HG02840 (cell line): ENCODE results near the gene CFAP299.
A peak's percentile ranks its signal among the peaks of the same experiment; 100 is the strongest.
"Not testable (repeated sequence)": the region's sequence is repeated elsewhere in the genome, so short reads cannot be mapped to it uniquely, and the experiment has no call there.

ENCODE experiments used
- ATAC-seq: cut with Tn5 transposase; IDR thresholded peaks from one replicate; pipeline ENCODE4 v1.9.1; 2021; ENCODE audit warnings: mild to moderate bottlenecking, moderate library complexity, moderate number of reproducible peaks; ENCODE audit not compliant: unreplicated experiment, low FRiP score

The CFAP299 gene

DNA sequence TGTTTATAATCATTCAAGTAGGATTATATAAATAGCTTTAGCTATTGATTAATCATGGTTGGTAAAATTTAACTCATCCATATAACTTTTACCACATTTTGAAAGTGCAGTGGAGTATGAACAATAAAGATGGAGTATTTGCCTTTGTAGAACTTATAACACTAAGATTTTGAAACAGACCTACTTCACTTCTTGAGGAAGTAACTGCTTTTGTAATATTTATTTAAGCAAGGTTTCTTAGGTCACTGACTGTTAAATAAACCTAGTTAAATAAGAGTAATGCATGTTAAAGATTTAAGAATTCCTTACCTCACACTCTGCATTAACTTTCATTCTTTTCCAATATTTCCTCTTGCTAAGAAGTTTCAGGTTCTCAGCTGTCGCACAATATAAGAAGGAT, 242.5 kb downstream of the CFAP299 start:
- no peak for ATAC-seq

DNA sequence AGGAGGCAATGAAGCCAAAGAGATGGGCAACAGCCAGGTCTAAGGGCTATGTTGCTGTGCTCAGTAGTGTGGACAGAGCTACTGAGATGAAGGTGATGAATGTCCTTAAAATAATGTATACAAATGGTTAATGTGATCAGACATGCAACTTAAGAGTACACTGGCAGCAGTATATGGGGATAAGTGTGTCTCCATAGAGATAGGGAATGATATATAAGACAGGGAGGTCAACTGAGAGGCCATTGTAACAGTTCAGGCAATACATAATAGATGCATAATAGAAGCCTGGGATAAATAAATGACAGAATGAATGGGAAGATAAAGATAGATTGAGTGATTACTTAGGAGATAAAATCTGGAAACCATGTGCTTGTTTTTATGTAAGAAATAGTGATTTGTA, 250.0 kb downstream of the CFAP299 start:
- no peak for ATAC-seq

DNA sequence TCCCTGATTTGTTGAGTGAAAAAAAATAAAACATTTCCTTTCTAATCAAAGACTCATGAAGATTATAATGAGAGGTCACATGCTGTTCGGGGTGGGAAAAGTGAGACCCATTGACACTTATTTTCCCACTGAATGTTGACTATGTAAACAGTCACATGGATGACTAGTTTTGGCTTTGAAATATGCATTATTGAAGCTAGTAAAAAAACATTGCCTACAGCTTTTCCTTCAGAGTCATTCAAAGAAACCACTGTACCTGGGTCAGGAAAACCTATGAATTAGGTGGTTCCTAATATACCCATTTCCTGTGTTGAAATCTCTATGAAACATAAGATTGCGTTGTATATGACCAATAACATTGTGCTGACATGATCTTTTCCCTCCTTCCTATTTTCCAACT, 251.2 kb downstream of the CFAP299 start:
- ATAC-seq: no peak

GRCh38 chr4:80587871-80588385, 252.4 kb downstream of the CFAP299 start:
- no peak for ATAC-seq

DNA sequence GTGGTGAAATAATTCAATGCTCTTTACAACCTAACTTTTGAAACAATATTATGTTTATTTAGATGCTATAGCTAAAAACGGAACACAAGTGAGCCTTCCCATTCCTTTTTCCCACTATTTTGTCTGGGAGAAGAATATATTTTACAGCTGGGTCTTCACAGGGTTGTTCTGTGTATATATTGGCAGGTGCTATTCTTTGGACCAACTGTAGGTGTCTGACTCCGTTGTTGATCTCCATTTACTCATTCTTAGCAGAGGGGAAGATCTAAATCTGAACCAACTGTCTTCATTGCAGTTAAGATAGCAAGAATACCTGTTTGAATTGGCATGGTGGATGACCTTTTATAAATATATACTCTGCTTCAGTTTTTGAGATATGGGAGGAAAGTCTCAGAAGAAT, 257.4 kb downstream of the CFAP299 start:
- ATAC-seq: peak; percentile 73

- no peak for ATAC-seq
These were observed 259.2 kb downstream of the CFAP299 start for GRCh38 chr4:80594701-80595100.

DNA sequence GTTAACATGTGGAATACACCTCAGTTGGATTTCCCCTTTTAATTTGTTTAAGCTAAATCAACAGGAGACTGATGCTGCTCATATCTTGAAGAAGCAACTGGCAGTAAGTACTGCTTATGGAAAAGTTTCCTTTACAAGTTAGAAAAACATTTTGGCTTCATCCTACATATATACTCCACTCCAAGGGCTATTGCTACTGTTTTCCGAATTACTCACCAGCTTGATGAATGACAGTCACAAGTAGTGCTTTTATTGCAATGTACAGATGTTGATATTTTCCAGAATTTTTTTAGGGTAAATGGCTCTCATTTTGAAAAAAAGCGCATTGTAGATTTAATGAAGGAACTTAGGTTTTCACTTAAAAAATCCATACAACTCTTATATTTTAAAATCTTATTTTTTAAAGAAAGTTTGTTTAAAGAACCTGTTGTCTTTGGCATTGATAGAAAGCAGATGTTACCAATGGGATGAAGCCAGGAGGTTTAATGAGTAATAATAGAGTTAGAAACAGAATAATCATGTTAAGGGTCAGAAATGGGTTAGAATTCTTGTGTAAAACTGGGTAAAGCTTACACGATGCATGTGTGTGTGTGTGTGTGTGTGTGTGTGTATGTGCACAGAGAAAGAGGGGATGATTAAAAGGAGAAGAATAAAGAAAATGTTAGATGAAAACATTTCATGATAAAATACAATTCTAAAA, 272.9 kb downstream of the CFAP299 start:
- no peak for ATAC-seq

GRCh38 chr4:80610199-80610598, 274.7 kb downstream of the CFAP299 start:
- ATAC-seq: no peak

- peak; percentile 86 for ATAC-seq
These were observed 275.5 kb downstream of the CFAP299 start for GRCh38 chr4:80610845-80611677.

DNA sequence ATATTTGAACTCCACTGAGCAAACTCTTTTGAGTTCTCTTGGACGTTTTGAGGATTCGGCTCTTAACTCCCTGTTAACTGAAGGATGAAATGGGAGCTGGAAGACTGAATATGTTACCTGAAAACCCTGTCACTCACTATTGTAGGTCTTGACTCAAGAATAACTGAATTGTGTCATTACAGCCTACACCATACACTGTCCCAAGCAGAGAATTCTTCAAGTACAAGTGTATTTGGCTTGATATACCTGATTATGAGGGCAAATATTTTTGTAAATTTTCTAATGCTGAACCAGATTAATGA, 276.1 kb downstream of the CFAP299 start:
- ATAC-seq: peak; percentile 12

GRCh38 chr4:80613470-80613869, 277.9 kb downstream of the CFAP299 start:
- ATAC-seq: no peak

DNA sequence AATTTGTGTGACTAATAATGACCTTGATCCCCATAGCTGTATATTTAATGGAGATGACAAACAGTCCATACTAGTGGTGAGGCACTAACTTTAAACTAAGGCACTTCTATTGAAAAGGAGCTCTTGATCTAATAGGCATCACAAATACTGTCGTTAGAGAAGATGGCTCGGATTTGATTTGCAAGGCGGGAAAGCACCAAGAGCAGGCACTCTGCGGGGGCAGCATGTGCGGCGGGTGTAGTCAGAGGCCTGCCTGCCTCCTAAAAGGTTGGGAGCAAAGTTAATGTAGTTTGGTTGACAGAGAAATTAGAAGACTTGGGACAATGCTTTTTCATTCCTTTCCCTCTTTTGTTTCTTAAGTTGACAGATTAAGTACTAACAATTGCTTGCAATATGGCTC, 278.8 kb downstream of the CFAP299 start:
- no peak for ATAC-seq

- ATAC-seq: no peak
These were observed 279.6 kb downstream of the CFAP299 start for GRCh38 chr4:80615099-80615498.

DNA sequence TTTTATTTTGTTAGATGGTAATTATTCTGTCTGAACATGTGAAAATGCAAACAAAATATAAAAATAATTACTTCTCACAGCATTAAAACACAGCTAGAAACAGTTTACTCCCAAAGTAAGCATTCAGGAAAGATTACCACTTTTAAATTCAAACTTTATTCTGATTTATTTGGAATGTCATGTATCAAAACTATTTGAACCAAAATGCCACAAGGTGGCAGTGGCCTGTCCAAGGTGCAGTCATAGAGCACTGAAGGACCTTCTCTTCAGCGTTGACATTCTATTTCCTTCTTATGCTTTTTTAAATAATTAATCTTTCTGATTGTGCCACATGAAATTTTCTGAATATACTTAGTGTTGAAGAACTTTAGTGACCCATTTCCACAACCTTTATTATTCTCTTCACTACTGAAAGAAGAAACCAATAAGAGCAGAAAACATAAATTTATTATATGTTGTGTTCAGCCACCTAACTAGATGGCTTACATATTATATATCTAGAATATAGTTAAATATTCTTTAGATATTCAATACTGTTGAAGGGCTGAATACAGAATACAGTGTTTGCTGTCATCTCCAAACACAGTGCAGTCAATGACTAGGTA, 283.6 kb downstream of the CFAP299 start:
- no peak for ATAC-seq

DNA sequence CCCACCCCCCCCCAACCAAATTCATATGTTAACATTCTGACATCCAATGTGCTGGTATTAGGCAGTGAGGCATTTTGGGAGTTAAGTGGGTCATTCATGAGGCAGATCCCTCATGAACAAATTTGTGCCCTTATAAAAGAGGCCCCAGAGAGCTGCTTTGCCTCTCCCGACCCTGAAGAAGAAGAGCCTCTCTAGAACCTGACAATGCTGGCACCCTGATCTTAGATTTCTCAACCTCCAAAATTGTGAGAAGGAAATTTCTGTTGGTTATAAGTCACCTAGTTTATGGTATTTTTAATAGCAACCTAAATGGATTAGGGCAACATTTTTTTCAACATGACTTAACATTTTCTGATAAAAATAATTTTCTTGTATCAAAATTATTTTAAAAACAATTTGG, 296.3 kb downstream of the CFAP299 start:
- ATAC-seq: no peak

DNA sequence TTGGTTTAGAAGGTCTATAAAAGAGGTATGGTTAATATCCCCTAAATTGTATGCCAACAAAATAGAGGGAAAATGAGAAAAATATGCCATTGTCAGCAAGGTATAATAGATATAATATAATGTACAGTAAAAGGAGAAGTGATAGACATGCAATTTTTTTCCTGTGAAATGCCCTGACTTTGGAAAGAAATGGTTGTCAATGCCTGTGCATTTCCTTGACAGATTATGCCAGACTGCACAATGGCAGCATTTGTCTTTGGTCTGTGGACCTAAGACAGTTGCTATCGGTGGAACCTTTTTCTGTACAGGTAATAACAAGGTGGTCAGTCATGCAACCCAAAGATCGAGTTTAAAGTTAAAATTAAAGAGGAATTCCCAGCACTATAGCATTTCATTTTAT, 301.7 kb downstream of the CFAP299 start:
- no peak for ATAC-seq

DNA sequence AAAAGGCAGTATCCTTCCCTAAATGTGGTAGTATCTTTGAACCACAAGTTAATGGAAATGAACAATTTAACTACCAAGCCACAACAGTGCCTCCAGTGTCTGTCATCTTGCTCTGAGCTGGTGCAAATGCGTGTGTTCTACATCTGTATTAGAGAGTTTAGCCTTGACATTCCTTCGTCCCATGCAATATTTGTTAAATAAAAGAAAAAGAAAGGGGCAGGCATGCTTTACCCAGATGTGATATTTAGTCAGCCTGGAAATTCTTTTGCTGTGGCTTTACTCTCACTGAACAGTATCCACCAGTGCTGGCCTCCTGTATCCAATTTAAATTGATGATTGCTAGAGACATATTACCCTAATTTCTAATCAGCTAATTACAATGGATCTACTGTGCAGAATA, 310.5 kb downstream of the CFAP299 start:
- ATAC-seq: no peak

DNA sequence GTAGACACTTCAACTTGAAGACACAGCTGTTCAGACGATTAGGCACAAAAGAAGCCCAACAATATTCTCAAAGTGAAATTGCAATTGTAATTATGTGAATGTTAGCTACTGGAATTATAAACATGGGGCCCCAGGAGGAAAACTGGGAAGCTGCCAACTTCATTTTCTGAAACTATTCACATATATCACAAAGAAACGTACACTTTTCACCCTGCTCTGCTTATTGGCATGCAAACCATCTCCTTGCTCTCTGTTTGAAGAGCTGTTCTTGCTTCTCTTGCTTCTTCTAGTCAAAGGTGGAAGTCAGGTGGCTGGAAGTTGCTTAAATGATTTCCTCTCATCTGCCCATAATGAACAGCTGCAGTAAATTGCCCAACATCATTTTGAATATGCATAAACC, 320.1 kb downstream of the CFAP299 start:
- ATAC-seq: no peak

- ATAC-seq: not testable (repeated sequence)
These were observed 334.6 kb downstream of the CFAP299 start for GRCh38 chr4:80670118-80670517.

DNA sequence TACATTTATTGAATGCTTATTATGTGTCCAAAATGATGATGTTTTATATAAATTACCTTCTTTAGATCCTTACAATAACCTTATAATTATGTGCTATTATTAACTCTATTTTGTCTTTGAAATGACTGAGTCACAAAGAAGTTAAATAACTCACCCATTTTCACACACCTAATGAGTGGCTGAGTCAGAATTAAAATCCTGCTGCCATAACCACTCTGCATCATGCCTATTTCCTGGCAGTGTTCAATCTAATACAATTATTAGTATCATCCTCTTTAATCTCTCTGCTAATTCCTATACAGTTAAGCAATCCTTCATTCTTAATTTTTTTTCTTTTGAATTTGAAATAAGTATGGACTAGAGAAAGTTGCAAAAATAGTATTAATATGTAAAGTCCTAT, 342.9 kb downstream of the CFAP299 start:
- no peak for ATAC-seq

GRCh38 chr4:80680934-80681333, 345.4 kb downstream of the CFAP299 start:
- ATAC-seq: no peak

DNA sequence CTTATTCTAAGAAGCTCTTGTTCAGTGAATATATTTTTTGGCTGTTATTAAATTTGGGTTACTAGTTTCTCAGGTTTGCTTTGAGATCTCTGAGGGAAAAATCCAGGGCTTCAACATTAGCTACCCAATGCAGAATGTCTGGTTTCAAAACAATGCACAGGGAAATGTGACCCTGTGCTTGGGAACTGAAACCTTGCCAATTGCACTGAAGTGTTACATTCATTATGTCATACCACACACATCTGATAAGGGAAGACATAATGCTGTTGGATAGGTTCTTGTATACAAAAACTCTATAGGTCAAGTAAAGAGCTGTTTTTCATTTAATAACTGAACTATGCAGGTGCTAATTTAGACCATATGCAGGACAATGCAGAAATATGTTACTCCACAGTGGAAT, 349.7 kb downstream of the CFAP299 start:
- ATAC-seq: no peak
